Thyroid gland (tissue), 4 donors: ENCODE results near the gene DST. TPM values are rescaled to one million over a fixed set of nuclear protein-coding genes. Genes with fewer than 3 reads are reported as not detected.

Experiments
- DNase-seq, 2 donors: peaks; one replicate each; pipeline ENCODE4 v3.0.0-alpha.2; 2019
- H3K27ac ChIP-seq, 3 donors: fragments of 200-600 bp; sonication (generic); 1 replicate in 2 of 3; 2 replicates in 1 of 3; pipeline ENCODE4 v1.5.1; 2016 to 2019; ENCODE audit warnings: mild to moderate bottlenecking in 1 of 3, moderate library complexity in 1 of 3
- H3K27me3 ChIP-seq: fragments of 200-600 bp; sonication (generic); one replicate; pipeline ENCODE4 v1.5.1; 2019
- H3K36me3 ChIP-seq, 2 donors: fragments of 200-600 bp; sonication (generic); one replicate each; pipeline ENCODE4 v1.5.1; 2016 to 2019
- H3K4me1 ChIP-seq, 2 donors: fragments of 200-600 bp; sonication (generic); one replicate each; pipeline ENCODE4 v1.5.1; 2017 to 2019
- H3K4me3 ChIP-seq, 3 donors: fragments of 200-600 bp; sonication (generic); replicated peaks in 1 of 3; 1 replicate in 2 of 3; 2 replicates in 1 of 3; pipeline ENCODE4 v1.5.1; 2016; ENCODE audit warnings: mild to moderate bottlenecking in 1 of 3
- H3K9me3 ChIP-seq: fragments of 200-600 bp; sonication (generic); one replicate; pipeline ENCODE4 v1.5.1; 2017
- CTCF ChIP-seq, 6 experiments: fragments of 200-600 bp in 3 of 6; fragments of 450-650 bp in 3 of 6; sonication (generic) in 3 of 6; IDR thresholded peaks; one replicate each; pipeline ENCODE4 v1.5.1; 2016 to 2019; ENCODE audit warnings: antibody characterized with exemption in 6 of 6, mild to moderate bottlenecking in 2 of 6, inconsistent platforms in 1 of 6, moderate library complexity in 1 of 6
- POLR2A ChIP-seq, 2 donors: fragments of 450-650 bp; IDR thresholded peaks; one replicate each; pipeline ENCODE4 v1.6.1; 2017; ENCODE audit warnings: antibody characterized with exemption in 2 of 2, mild to moderate bottlenecking in 2 of 2, moderate library complexity in 1 of 2
- whole genome bisulfite sequencing, 2 donors: methylation state at CpG; one replicate each; pipeline ENCODE4 v1.1.5; 2017; 5-methylcytosine and 5-hydroxymethylcytosine counted together
- intact Hi-C: fragments of 100-400 bp; cut with DNase I; formaldehyde crosslinking; loops from one replicate; pipeline ENCODE4 v1.15.1; 2023
- total RNA-seq, 4 donors: library from RNA; depleted of rRNA; stranded (reverse); fragments of >200 nt; gene quantifications; one replicate each; pipeline ENCODE4 v1.2.3, GENCODE V29; 2016

DST gene
- total RNA-seq, 4 donors from 2014 or later, result 99.8 to 169 (median 149) TPM

DNA sequence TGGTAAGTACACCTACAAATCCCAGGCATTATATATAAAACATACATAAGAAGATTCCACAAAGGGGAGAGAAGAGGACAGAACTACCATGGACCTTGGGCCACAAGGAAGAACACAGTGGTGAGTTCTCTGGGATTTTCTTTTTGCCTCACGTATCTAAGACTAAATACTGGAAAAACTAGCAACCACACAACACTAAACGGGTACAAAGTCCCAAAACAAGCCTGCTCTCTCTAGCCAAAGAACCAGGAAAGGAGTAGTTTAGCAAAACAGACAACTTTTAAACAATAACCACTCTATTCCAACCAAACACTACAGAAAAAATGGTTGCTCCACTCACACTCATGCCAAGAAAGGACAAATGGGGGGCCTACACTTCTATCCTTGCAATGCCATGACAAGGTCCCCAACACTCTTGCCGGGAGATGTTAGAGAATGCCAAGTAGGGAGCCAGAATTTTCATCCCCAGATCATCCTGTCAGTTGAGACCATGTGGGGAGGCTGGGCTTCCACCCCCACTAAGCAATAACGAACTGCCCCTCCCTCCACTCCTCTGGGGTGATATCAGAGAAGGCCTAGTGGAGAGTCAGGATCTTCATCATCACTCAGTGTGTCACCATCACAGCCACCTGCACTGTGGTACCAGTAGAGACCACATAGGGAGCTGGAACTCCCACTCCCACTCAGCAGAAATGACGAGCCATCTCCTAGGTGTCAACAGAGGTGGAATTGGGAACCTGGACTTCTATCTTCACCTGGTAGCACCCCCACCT is 123.5 kb downstream of the DST start:
- Histone ChIP-seq H3K27me3 (no peaks in the 10 kb centered on the region), H3K4me3 (no peak overlapping the region), H3K4me1 (no peaks in the 10 kb centered on the region), H3K36me3 (peaks cover 0 to 15% of the 10 kb centered on the region in 2 donors), H3K27ac (no peak overlapping the region), H3K9me3 (no peaks in the 10 kb centered on the region)
- no peak for TF ChIP-seq CTCF (IDR thresholded peaks at IDR 0.05)
- no peak for TF ChIP-seq POLR2A (IDR thresholded peaks at IDR 0.05)
- intact Hi-C loops, result no loop called here
- WGBS, 2 donors, result 79 to 82% methylated on average over 5 of the region's 5 CpGs
- no peak for DNase-seq

DNA sequence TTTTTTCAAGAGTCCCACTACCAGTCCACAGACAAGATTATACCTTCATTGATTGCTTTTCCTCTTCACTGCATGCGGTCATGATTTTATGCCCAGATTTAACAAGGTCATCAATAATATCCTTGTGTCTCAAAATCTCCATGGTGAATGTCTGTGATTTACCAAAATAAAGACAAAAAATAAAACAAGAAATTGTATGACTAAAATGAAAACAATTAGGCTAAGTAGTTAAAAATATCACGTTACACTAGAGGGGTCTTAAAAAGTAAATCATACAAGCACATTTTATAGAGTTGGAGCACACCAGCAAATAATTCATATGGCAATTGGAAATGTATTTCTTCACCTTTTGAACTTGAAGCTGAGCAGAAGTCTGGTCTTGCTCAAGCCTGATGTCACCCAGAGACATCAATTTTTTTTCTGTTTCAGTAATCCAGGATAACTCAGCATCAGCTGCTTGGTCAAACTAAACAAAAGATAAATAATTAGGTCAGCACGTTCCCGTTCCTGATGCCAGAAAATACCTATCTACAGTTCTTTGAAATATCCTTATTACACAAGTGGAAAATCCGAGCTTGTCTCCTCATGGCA is 125.4 kb downstream of the DST start:
- WGBS, 2 donors, result 84 to 85% methylated on average over 5 of the region's 5 CpGs
- Histone ChIP-seq H3K4me1 (no peaks in the 10 kb centered on the region), H3K27me3 (no peaks in the 10 kb centered on the region), H3K4me3 (no peak overlapping the region), H3K27ac (no peak overlapping the region), H3K36me3 (peaks cover 0 to 15% of the 10 kb centered on the region in 2 donors), H3K9me3 (no peaks in the 10 kb centered on the region)
- TF ChIP-seq POLR2A (IDR thresholded peaks at IDR 0.05) (no peak), CTCF (IDR thresholded peaks at IDR 0.05) (no peak)
- no peak for DNase-seq
- intact Hi-C loops, result no loop called here

DNA sequence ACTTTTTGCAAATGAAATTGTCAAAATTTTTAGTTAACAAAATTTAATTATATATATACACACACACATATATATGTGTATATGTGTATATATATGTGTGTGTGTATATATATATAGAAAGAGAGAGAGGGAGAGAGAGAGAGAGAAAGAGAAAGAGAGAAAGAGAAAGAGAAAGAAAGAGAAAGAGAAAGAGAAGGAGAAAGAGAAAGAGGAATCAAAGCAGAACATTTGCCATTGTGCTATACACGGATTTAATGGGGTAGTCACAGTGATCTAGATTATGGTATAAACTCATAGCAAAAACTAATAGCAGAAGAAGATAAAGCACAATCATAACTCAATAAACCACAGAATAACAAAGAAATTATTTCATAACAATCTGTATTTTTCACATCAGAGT is 126.7 kb downstream of the DST start:
- Histone ChIP-seq H3K4me1 (no peaks in the 10 kb centered on the region), H3K27ac (no peak overlapping the region), H3K36me3 (peaks cover 0 to 15% of the 10 kb centered on the region in 2 donors), H3K9me3 (no peaks in the 10 kb centered on the region), H3K4me3 (no peak overlapping the region), H3K27me3 (no peaks in the 10 kb centered on the region)
- TF ChIP-seq POLR2A (IDR thresholded peaks at IDR 0.05), result no peak
- TF ChIP-seq CTCF (IDR thresholded peaks at IDR 0.05), result no peak
- WGBS, 2 donors, result 89 to 96% methylated on average over 1 of the region's 1 CpG
- DNase-seq, result no peak
- intact Hi-C loops, result no loop called here

GRCh38 chr6:56515081-56515905 is 127.4 kb downstream of the DST start:
- WGBS, 2 donors, result 85 to 89% methylated on average over 7 of the region's 7 CpGs
- Histone ChIP-seq H3K27ac (no peak overlapping the region), H3K27me3 (no peaks in the 10 kb centered on the region), H3K9me3 (no peaks in the 10 kb centered on the region), H3K4me1 (no peaks in the 10 kb centered on the region), H3K36me3 (peaks cover 0 to 15% of the 10 kb centered on the region in 2 donors), H3K4me3 (no peak overlapping the region)
- TF ChIP-seq CTCF (IDR thresholded peaks at IDR 0.05) (no peak), POLR2A (IDR thresholded peaks at IDR 0.05) (no peak)
- intact Hi-C loops, result no loop called here
- no peak for DNase-seq
